Superior temporal gyrus (tissue), 1 donor: Measurements from ENCODE around the gene JAML.

ENCODE experiments used
- DNase-seq: peaks from one replicate; pipeline ENCODE4 v3.0.0-alpha.2; 2016; ENCODE audit errors: extremely low spot score

The JAML gene

GRCh38 chr11:118147502-118147901 lies 77.3 kb downstream of the JAML start:
- DNase-seq = no peak

DNA sequence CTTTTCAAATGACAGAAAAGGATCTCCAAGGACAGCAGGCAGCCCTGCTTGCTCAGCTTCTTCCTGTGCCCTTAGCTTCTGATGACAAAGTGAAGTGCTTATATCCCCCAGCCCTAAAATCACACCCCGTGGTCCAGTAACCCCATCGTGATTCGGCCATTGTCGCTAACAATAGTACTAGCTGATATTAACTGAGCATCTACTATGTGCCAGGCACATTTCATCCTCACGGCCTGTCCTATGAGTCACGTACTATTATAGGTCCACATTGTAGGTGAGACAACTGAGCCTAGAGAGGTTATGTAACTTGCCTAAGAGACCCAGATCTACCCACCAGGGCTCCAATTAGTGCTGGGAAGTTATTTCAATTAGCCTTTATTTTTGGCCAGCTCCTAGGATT lies 78.3 kb downstream of the JAML start:
- no peak for DNase-seq

GRCh38 chr11:118145285-118146227 lies 79.3 kb downstream of the JAML start:
- DNase-seq = peak; percentile 91

DNA sequence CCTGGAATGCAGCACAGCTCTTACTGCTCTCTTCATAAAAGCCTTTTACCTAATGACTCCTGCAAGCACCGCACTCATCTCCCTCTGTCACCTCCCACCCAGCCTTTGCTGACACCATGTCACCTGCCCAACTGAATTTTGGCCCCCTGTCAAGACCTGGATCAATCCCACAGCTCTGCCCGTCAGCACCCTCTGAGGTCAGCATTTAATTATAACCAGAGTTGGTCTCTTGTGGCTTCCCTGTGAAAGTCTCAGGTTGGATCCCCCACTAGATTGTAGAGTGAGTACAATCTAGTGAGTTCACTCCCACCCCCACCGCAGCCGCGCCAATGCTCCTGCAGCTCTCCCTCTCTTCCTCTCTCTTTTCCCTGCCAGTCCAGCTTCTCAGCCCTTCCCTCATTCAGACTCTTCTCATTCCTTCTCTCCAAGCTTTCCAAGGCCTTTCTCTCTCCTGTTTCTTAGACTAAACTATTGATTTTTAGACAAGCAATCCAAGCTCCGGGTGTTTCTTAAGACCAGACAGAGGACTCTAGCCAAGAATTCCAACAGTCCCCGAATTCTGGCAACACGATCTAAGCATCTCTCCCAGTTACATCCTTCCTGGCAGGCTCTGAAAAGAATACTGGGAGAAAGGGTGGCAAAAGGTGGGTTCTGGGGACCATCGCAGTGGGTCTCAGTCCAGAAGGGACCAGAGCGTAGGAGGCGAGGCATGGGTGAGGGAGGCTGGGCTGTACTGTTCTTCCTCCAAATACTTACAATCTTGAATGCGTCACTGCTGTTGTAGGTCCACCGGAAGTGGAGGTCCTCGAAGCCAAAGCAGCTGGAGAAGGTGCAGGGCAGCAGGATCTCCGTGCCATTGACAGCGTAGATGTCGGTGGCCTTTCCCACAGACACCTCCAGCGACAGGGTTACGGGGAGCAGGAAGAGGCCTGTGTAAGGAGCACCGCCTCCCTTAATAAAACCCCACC lies 80.2 kb downstream of the JAML start:
- peak; percentile 41 for DNase-seq
